Pericardium fibroblast (primary cell): ENCODE data around the gene DPP7. TPM values are rescaled to one million over a fixed set of nuclear protein-coding genes. Genes with fewer than 3 reads are reported as not detected.

Experiments used
- total RNA-seq: library from RNA; depleted of rRNA; stranded (reverse); fragments of >200 nt; gene quantifications from 2 replicates; pipeline ENCODE4 v1.2.3, GENCODE V29; 2015

DPP7 gene
- total RNA-seq, result 106 and 123 TPM in 2 replicates

DNA sequence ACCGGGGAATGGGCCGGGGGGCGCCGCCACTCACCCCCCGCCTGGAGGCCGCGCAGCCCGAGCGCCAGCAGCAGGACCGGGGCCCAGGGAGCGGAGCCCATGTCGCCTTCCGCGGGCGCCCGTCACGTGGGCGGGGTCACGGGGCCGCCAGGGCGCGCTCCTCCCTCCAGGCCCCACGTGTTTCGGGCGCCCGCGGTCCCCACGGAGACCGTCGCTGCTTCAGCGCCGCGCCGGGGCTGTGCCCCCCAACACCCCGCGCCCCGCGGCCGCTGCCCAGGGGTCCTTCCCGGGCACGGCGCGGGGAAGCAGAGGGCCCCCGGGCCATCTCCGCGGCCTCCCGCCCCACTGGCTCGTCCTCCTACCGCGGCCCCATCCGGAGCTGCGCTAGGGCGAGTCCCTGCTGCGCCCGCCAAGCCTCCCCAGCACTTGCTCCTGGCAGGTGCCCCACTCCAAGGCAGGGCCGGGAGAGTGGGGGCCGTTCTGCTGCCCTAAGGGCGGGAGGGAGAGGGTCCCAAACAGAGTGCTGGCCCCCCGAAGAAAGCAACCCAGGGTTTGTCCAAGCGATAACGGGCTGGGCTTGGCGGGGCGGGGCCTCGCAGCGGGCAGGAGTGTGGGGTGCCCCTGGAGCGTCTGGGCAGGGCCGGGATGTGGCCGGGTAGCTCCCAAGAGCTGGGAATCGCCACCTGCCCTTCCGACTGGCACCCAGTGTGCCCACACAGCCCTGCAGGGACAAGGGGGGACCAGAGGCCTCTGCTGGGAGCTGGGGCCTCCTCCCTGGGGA lies at the start of gene DPP7:
TSS of gene DPP7 (minus strand) at position 121 of the 781 bp plus-strand sequence. CDS start at position 101, 20 bp downstream.

DNA sequence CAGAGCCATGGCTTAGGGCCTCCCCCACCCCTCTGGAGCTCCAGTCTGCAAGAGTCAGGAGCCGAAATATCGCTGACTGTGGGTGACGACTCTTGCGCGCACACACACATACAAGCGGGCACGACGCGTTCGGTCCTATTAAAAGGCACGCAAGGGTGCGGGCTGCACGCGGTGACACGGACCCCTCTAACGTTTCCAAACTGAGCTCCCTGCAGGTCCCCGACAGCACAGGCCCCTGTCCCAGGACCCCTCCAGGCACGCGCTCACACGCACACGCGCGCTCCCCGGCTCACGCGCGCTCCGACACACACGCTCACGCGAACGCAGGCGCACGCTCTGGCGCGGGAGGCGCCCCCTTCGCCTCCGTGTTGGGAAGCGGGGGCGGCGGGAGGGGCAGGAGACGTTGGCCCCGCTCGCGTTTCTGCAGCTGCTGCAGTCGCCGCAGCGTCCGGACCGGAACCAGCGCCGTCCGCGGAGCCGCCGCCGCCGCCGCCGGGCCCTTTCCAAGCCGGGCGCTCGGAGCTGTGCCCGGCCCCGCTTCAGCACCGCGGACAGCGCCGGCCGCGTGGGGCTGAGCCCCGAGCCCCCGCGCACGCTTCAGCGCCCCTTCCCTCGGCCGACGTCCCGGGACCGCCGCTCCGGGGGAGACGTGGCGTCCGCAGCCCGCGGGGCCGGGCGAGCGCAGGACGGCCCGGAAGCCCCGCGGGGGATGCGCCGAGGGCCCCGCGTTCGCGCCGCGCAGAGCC lies 24.4 kb upstream of the DPP7 start, which contains the start of gene GRIN1:
TSS of gene GRIN1 (plus strand) at position 433 of the 746 bp plus-strand sequence. CDS start 333 bp downstream, outside the sequence.

DNA sequence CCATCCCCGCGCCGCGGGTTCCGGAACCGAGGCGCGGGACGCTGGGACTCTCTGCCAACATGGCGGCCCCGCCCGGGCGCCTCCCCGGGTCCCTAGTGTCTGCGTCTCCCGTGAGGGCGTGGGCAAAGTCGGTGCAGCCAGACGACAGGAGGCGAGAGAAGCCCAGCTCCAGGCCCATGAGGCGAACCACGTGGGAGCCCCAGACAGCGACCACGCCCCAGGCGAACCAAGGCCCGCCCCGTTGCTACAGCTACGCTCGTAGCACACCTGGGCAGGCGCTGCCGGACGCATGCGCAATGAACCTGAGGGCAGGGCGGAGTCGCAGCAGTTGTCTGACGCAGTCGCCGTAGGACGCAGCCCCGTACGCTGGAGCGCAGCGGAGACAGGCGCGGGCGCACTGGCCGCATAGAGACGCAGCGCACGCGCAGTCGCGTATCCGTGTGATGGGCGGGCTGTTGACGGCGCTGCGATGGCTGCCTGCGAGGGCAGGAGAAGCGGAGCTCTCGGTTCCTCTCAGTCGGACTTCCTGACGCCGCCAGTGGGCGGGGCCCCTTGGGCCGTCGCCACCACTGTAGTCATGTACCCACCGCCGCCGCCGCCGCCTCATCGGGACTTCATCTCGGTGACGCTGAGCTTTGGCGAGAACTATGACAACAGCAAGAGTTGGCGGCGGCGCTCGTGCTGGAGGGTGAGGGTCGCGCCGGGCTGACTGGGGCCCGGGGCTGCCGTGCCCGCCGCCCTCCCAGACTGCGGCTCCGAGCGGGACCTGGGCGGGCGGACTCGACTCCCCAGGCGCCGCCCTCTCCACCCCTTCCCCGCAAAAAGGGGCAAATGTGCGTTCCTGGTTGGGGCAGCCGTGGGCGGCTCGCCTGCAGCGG lies 27.8 kb downstream of the DPP7 start, which contains the start of gene MAN1B1:
TSS of gene MAN1B1 (plus strand) at position 455 of the 878 bp plus-strand sequence. CDS start at position 470, 15 bp downstream.

GRCh38 chr9:137077010-137077747 lies 37.4 kb downstream of the DPP7 start, which contains the start of gene UAP1L1:
Gene UAP1L1, plus strand, starts transcription at chr9:137077517. Its CDS starts 16 bp downstream, at chr9:137077533.

GRCh38 chr9:137070201-137070905 lies 44.2 kb downstream of the DPP7 start, which contains the start of gene SAPCD2:
Gene SAPCD2, minus strand, starts transcription at chr9:137070557. Its CDS starts 97 bp downstream, at chr9:137070460.

Other genes with a start within 250 kb of the DPP7 start
- gene EDF1, start 248.4 kb downstream of the DPP7 start, total RNA-seq, result 303 and 404 TPM in 2 replicates
- gene TRAF2, start 228.2 kb downstream of the DPP7 start, total RNA-seq, result 3.4 and 4.9 TPM in 2 replicates
- gene FBXW5, start 170.0 kb downstream of the DPP7 start, total RNA-seq, result 152 and 153 TPM in 2 replicates
- gene C8G, start 169.5 kb downstream of the DPP7 start, total RNA-seq, result not detected in 2 replicates
- gene LCN12, start 162.5 kb downstream of the DPP7 start, total RNA-seq, result not detected in 2 replicates
- gene PTGDS, start 137.2 kb downstream of the DPP7 start, total RNA-seq, result 304 and 428 TPM in 2 replicates
- 1.4 and 2.2 TPM in 2 replicates for gene LCNL1, start 131.7 kb downstream of the DPP7 start, total RNA-seq
- 36.9 and 65.2 TPM in 2 replicates for gene PAXX, start 122.3 kb downstream of the DPP7 start, total RNA-seq
- gene CLIC3, start 118.2 kb downstream of the DPP7 start, total RNA-seq, result 11.9 and 74.5 TPM in 2 replicates
- gene ABCA2, start 86.5 kb downstream of the DPP7 start, total RNA-seq, result 14.5 and 18.3 TPM in 2 replicates
- not detected in 2 replicates for gene FUT7, start 82.6 kb downstream of the DPP7 start, total RNA-seq
- gene NPDC1, start 68.6 kb downstream of the DPP7 start, total RNA-seq, result 54.4 and 67.6 TPM in 2 replicates
- gene ENTPD2, start 60.7 kb downstream of the DPP7 start, total RNA-seq, result 0.09 and 0.12 TPM in 2 replicates
- gene SAPCD2, start 44.2 kb downstream of the DPP7 start, total RNA-seq, result 0.34 and 0.70 TPM in 2 replicates
- 12.0 and 13.6 TPM in 2 replicates for gene UAP1L1, start 37.2 kb downstream of the DPP7 start, total RNA-seq
- 61.3 and 66.3 TPM in 2 replicates for gene MAN1B1, start 27.7 kb downstream of the DPP7 start, total RNA-seq
- gene GRIN1, start 24.4 kb upstream of the DPP7 start, total RNA-seq, result not detected in 2 replicates
- not detected in 2 replicates for gene LRRC26, start 55.3 kb upstream of the DPP7 start, total RNA-seq
- gene TMEM210, start 57.3 kb upstream of the DPP7 start, total RNA-seq, result not detected in 2 replicates
- gene ANAPC2, start 73.8 kb upstream of the DPP7 start, total RNA-seq, result 10.4 and 10.9 TPM in 2 replicates
- gene SSNA1, start 73.9 kb upstream of the DPP7 start, total RNA-seq, result 65.7 and 87.8 TPM in 2 replicates
- gene TPRN, start 86.0 kb upstream of the DPP7 start, total RNA-seq, result 12.4 and 16.1 TPM in 2 replicates
- 30.5 and 33.1 TPM in 2 replicates for gene TMEM203, start 90.9 kb upstream of the DPP7 start, total RNA-seq
- 8.8 and 11.2 TPM in 2 replicates for gene NDOR1, start 91.0 kb upstream of the DPP7 start, total RNA-seq
- not detected in 2 replicates for gene RNF208, start 107.5 kb upstream of the DPP7 start, total RNA-seq
- gene CYSRT1, start 110.4 kb upstream of the DPP7 start, total RNA-seq, result 0.17 TPM in 1 of 2 replicates, not detected in the other
- gene RNF224, start 112.8 kb upstream of the DPP7 start, total RNA-seq, result not detected in 2 replicates
- not detected in 2 replicates for gene SLC34A3, start 116.2 kb upstream of the DPP7 start, total RNA-seq
- gene TUBB4B, start 126.6 kb upstream of the DPP7 start, total RNA-seq, result 115 and 248 TPM in 2 replicates
- not detected in 2 replicates for gene STPG3, start 136.6 kb upstream of the DPP7 start, total RNA-seq
- gene NELFB, start 140.6 kb upstream of the DPP7 start, total RNA-seq, result 33.8 and 44.2 TPM in 2 replicates
- gene TOR4A, start 163.0 kb upstream of the DPP7 start, total RNA-seq, result 4.6 and 15.5 TPM in 2 replicates
- 0.35 and 3.4 TPM in 2 replicates for gene NRARP, start 187.5 kb upstream of the DPP7 start, total RNA-seq